Adrenal gland (tissue), 5 donors: Measurements from ENCODE around the gene HAVCR1.
"Not testable (repeated sequence)": the region's sequence is repeated elsewhere in the genome, so short reads cannot be mapped to it uniquely, and the experiment has no call there.

ENCODE experiments used
- POLR2A ChIP-seq, 2 donors: fragments of 450-650 bp; IDR thresholded peaks; one replicate each; pipeline ENCODE4 v1.6.1; 2017; ENCODE audit warnings: antibody characterized with exemption in 2 of 2, mild to moderate bottlenecking in 2 of 2, moderate library complexity in 1 of 2
- TF ChIP-seq, protein P1 (sequence below), 6 experiments: fragments of 450-650 bp in 4 of 6; fragments of 200-600 bp in 2 of 6; sonication (generic) in 1 of 6; IDR thresholded peaks; 1 replicate in 5 of 6; 2 replicates in 1 of 6; pipeline versions ENCODE4 v1.5.1 to v1.8.0; 2016 to 2021; ENCODE audit warnings: antibody characterized with exemption in 6 of 6, mild to moderate bottlenecking in 2 of 6, moderate library complexity in 1 of 6
- donor health status: DM: no; HTN: no; CAD: no.

DNA sequence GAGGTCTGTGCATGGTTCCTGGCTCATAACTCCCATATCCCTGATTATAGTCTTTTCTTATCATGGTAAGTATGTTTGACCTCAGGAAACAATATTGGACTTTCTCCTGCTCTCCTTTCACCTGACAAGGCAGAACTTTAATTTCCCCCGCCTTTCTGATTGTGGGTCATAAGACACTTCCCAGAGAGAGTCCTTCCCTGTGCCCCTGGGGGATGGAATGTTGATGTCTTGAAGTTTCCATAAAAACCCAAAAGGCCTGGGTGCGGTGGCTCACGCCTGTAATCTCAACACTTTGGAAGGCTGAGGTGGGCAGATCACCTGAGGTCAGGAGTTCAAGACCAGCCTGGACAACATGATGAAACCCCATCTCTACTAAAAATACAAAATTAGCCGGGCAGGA, 11.9 kb downstream of the HAVCR1 start:
- TF ChIP-seq, protein P1, sequence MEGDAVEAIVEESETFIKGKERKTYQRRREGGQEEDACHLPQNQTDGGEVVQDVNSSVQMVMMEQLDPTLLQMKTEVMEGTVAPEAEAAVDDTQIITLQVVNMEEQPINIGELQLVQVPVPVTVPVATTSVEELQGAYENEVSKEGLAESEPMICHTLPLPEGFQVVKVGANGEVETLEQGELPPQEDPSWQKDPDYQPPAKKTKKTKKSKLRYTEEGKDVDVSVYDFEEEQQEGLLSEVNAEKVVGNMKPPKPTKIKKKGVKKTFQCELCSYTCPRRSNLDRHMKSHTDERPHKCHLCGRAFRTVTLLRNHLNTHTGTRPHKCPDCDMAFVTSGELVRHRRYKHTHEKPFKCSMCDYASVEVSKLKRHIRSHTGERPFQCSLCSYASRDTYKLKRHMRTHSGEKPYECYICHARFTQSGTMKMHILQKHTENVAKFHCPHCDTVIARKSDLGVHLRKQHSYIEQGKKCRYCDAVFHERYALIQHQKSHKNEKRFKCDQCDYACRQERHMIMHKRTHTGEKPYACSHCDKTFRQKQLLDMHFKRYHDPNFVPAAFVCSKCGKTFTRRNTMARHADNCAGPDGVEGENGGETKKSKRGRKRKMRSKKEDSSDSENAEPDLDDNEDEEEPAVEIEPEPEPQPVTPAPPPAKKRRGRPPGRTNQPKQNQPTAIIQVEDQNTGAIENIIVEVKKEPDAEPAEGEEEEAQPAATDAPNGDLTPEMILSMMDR (IDR thresholded peaks at IDR 0.05), result not testable (repeated sequence)
- TF ChIP-seq POLR2A (IDR thresholded peaks at IDR 0.05), result not testable (repeated sequence)
